Rectal smooth muscle tissue (tissue), 1 donor: Measurements from ENCODE around the gene RBM11.

Experiments used
- H3K27ac ChIP-seq: one replicate; pipeline ENCODE4 v1.7.0; 2013; ENCODE audit warnings: low read depth, low read length, inconsistent platforms
- H3K27me3 ChIP-seq: one replicate; pipeline ENCODE4 v1.7.0; 2013; ENCODE audit warnings: low read length; ENCODE audit not compliant: control insufficient read depth, insufficient read depth
- H3K36me3 ChIP-seq: one replicate; pipeline ENCODE4 v1.7.0; 2013; ENCODE audit warnings: low read length; ENCODE audit not compliant: control insufficient read depth, insufficient read depth
- H3K4me1 ChIP-seq: one replicate; pipeline ENCODE4 v1.7.0; 2013; ENCODE audit warnings: low read length; ENCODE audit not compliant: control insufficient read depth, insufficient read depth
- H3K4me3 ChIP-seq: one replicate; pipeline ENCODE4 v1.7.0; 2013; ENCODE audit warnings: low read length
- H3K9ac ChIP-seq: one replicate; pipeline ENCODE4 v1.7.0; 2013; ENCODE audit warnings: low read length

RBM11 gene

GRCh38 chr21:14275702-14276205 is 59.8 kb downstream of the RBM11 start:
- no peak overlapping the region for H3K9ac ChIP-seq
- H3K4me3 ChIP-seq, result no peak overlapping the region
- H3K27ac ChIP-seq, result no peak overlapping the region
- no peaks in the 10 kb centered on the region for H3K27me3 ChIP-seq
- H3K36me3 ChIP-seq, result no peaks in the 10 kb centered on the region
- no peaks in the 10 kb centered on the region for H3K4me1 ChIP-seq
